Esophagus squamous epithelium (tissue), 5 donors: ENCODE measurements around the gene METTL24. TPM values are rescaled to one million over a fixed set of nuclear protein-coding genes. Genes with fewer than 3 reads are reported as not detected.

Experiments
- DNase-seq: peaks from one replicate; lab custom pipeline; 2025; lab: John Stamatoyannopoulos, UW
- H3K27ac ChIP-seq, 4 donors: fragments of 200-600 bp; sonication (generic); one replicate each; pipeline ENCODE4 v1.5.1; 2016 to 2019; ENCODE audit warnings: mild to moderate bottlenecking in 1 of 4
- H3K27me3 ChIP-seq, 4 donors: fragments of 200-600 bp; sonication (generic); 1 replicate in 3 of 4; 2 replicates in 1 of 4; pipeline versions ENCODE4 v1.5.1 to v1.6.0; 2017 to 2021; ENCODE audit warnings: antibody characterized with exemption in 1 of 4
- H3K36me3 ChIP-seq, 3 donors: fragments of 200-600 bp; sonication (generic); one replicate each; pipeline ENCODE4 v1.5.1; 2016 to 2019
- H3K4me1 ChIP-seq, 3 donors: fragments of 200-600 bp; sonication (generic); one replicate each; pipeline ENCODE4 v1.5.1; 2017 to 2019
- H3K4me3 ChIP-seq, 4 donors: fragments of 200-600 bp; sonication (generic); 1 replicate in 3 of 4; 2 replicates in 1 of 4; pipeline ENCODE4 v1.5.1; 2016 to 2019; ENCODE audit warnings: mild to moderate bottlenecking in 2 of 4, moderate library complexity in 1 of 4
- H3K9me3 ChIP-seq, 3 donors: fragments of 200-600 bp; sonication (generic); one replicate each; pipeline ENCODE4 v1.5.1; 2016 to 2019
- CTCF ChIP-seq, 6 experiments: fragments of 450-650 bp in 4 of 6; fragments of 200-600 bp in 2 of 6; sonication (generic) in 2 of 6; IDR thresholded peaks; one replicate each; pipeline ENCODE4 v1.5.1; 2016 to 2019; ENCODE audit warnings: antibody characterized with exemption in 6 of 6, mild to moderate bottlenecking in 4 of 6, moderate library complexity in 4 of 6
- POLR2A ChIP-seq, 4 donors: fragments of 450-650 bp; IDR thresholded peaks; one replicate each; pipeline ENCODE4 v1.6.1; 2017; ENCODE audit warnings: antibody characterized with exemption in 4 of 4, mild to moderate bottlenecking in 4 of 4, moderate library complexity in 3 of 4
- whole genome bisulfite sequencing, 2 donors: methylation state at CpG; one replicate each; pipeline ENCODE4 v1.1.5; 2018; 5-methylcytosine and 5-hydroxymethylcytosine counted together
- intact Hi-C: fragments of 100-400 bp; cut with DNase I; formaldehyde crosslinking; loops from one replicate; pipeline ENCODE4 v1.15.0; 2022
- total RNA-seq, 4 donors: library from RNA; depleted of rRNA; stranded (reverse); fragments of >200 nt; gene quantifications; one replicate each; pipeline ENCODE4 v1.1.0, GENCODE V29; 2016
- donor health status: DM: yes; HTN: yes; CAD: no.

Gene METTL24
- total RNA-seq, 4 donors from 2014 or later: 0.57 to 4.0 (median 0.83) TPM; not detected in 1

- H3K27me3 ChIP-seq: no peaks in the 10 kb centered on the region
- no peak overlapping the region for H3K27ac ChIP-seq
- TF ChIP-seq POLR2A (IDR thresholded peaks at IDR 0.05) (no peak), CTCF (IDR thresholded peaks at IDR 0.05) (no peak)
- no peak for DNase-seq
- H3K4me1 ChIP-seq: peaks cover 0 to 3% (median 0%) of the 10 kb centered on the region in 3 donors
- WGBS, 2 donors: 30 to 34% methylated on average over 2 of the region's 2 CpGs
- intact Hi-C loops: loop anchor here (10.0 kb wide), 3 partner anchors 206 to 866 kb away; partner anchors contain the start of gene CDC40
- H3K9me3 ChIP-seq: no peaks in the 10 kb centered on the region
- H3K36me3 ChIP-seq: no peaks in the 10 kb centered on the region
- H3K4me3 ChIP-seq: no peak overlapping the region
Observed at GRCh38 chr6:110390404-110390803, 32.3 kb upstream of the METTL24 start.

GRCh38 chr6:110389689-110390382 lies 31.7 kb upstream of the METTL24 start:
- Histone ChIP-seq H3K9me3 (no peaks in the 10 kb centered on the region), H3K4me1 (no peaks in the 10 kb centered on the region), H3K36me3 (no peaks in the 10 kb centered on the region), H3K27me3 (no peaks in the 10 kb centered on the region), H3K27ac (no peak overlapping the region), H3K4me3 (no peak overlapping the region)
- 68 to 75% methylated on average over 4 of the region's 4 CpGs for WGBS, 2 donors
- no peak for DNase-seq
- intact Hi-C loops: loop anchor here (10.0 kb wide), 3 partner anchors 205 to 865 kb away; partner anchors contain the start of gene CDC40
- TF ChIP-seq CTCF (IDR thresholded peaks at IDR 0.05): no peak
- TF ChIP-seq POLR2A (IDR thresholded peaks at IDR 0.05): no peak

GRCh38 chr6:110387986-110388385 lies 29.8 kb upstream of the METTL24 start:
- TF ChIP-seq POLR2A (IDR thresholded peaks at IDR 0.05) (no peak), CTCF (IDR thresholded peaks at IDR 0.05) (no peak)
- no peak overlapping the region for H3K27ac ChIP-seq
- intact Hi-C loops: no loop called here
- H3K4me1 ChIP-seq: no peaks in the 10 kb centered on the region
- DNase-seq: no peak
- 69 to 71% methylated on average over 2 of the region's 2 CpGs for WGBS, 2 donors
- H3K4me3 ChIP-seq: no peak overlapping the region
- H3K36me3 ChIP-seq: no peaks in the 10 kb centered on the region
- no peaks in the 10 kb centered on the region for H3K27me3 ChIP-seq
- H3K9me3 ChIP-seq: no peaks in the 10 kb centered on the region

- Histone ChIP-seq H3K27ac (no peak overlapping the region), H3K9me3 (no peaks in the 10 kb centered on the region), H3K4me3 (no peak overlapping the region), H3K4me1 (no peaks in the 10 kb centered on the region), H3K36me3 (no peaks in the 10 kb centered on the region), H3K27me3 (no peaks in the 10 kb centered on the region)
- intact Hi-C loops: no loop called here
- no peak for DNase-seq
- WGBS, 2 donors: 76 to 90% methylated on average over 1 of the region's 1 CpG
- TF ChIP-seq CTCF (IDR thresholded peaks at IDR 0.05) (no peak), POLR2A (IDR thresholded peaks at IDR 0.05) (no peak)
Observed at GRCh38 chr6:110385458-110385863, 27.3 kb upstream of the METTL24 start.

GRCh38 chr6:110378552-110378951 lies 20.4 kb upstream of the METTL24 start:
- DNase-seq: no peak
- Histone ChIP-seq H3K4me3 (no peak overlapping the region), H3K27me3 (peaks cover 0 to 5% (median 0%) of the 10 kb centered on the region in 4 donors), H3K4me1 (no peaks in the 10 kb centered on the region), H3K36me3 (no peaks in the 10 kb centered on the region), H3K9me3 (no peaks in the 10 kb centered on the region), H3K27ac (no peak overlapping the region)
- TF ChIP-seq POLR2A (IDR thresholded peaks at IDR 0.05): no peak
- TF ChIP-seq CTCF (IDR thresholded peaks at IDR 0.05): no peak
- intact Hi-C loops: no loop called here
- WGBS, 2 donors: 87 to 94% methylated on average over 5 to 6 of the region's 9 CpGs
